Panc1 (cell line): ENCODE data around the gene TWSG1. TPM values are rescaled to one million over a fixed set of nuclear protein-coding genes. Genes with fewer than 3 reads are reported as not detected.

Experiments
- ATAC-seq: fragments of 200-7000 bp; cut with Tn5 transposase; 2 replicates; pipeline ENCODE4 v1.9.1; 2020; ENCODE audit warnings: mild to moderate bottlenecking, moderate library complexity
- BruUV-seq: library from RNA; stranded (reverse); fragments of 400-500 nt; replicated peaks from 2 replicates; lab custom pipeline; 2021; lab: Mats Ljungman, UMichigan
- CTCF ChIA-PET: fragments of 300-600 bp; sonication (Branson Sonifier 250); formaldehyde crosslinking; loops from one replicate; lab custom pipeline; 2022; ENCODE audit warnings: antibody characterized with exemption; lab: Charles Lee
- POLR2A ChIA-PET: fragments of 300-600 bp; sonication (Branson Sonifier 250); formaldehyde crosslinking; loops from one replicate; lab custom pipeline; 2022; ENCODE audit warnings: antibody characterized with exemption; lab: Charles Lee
- DNase-seq: peaks from one replicate; pipeline ENCODE4 v3.0.0-alpha.2; 2010; ENCODE audit warnings: low read depth, low spot score
- H3K27ac ChIP-seq: 2 replicates; pipeline ENCODE4 v1.5.1; 2011; ENCODE audit warnings: mild to moderate bottlenecking, low read length, inconsistent platforms
- H3K27me3 ChIP-seq: fragments of 200-500 bp; sonication (Bioruptor generic); 2 replicates; pipeline ENCODE4 v1.6.0; 2014; ENCODE audit warnings: low read length, inconsistent platforms; ENCODE audit not compliant: control insufficient read depth, insufficient read depth
- H3K36me3 ChIP-seq: fragments of 200-500 bp; sonication (Bioruptor generic); 2 replicates; pipeline ENCODE4 v1.5.1; 2014; ENCODE audit warnings: inconsistent platforms, mild to moderate bottlenecking, low read length, moderate library complexity; ENCODE audit not compliant: control insufficient read depth, insufficient read depth
- H3K4me1 ChIP-seq: 2 replicates; pipeline ENCODE4 v1.5.1; 2011; ENCODE audit warnings: inconsistent platforms, mild to moderate bottlenecking, low read length, moderate library complexity; ENCODE audit not compliant: control insufficient read depth, insufficient read depth
- H3K4me3 ChIP-seq, 2 experiments: 2 replicates each; pipeline ENCODE4 v1.5.1; 2011 to 2012; ENCODE audit warnings: low read depth in 2 of 2, low read length in 2 of 2, mild to moderate bottlenecking in 2 of 2, inconsistent platforms in 1 of 2, moderate library complexity in 1 of 2
- H3K9me3 ChIP-seq: fragments of 200-500 bp; sonication (Bioruptor generic); 2 replicates; pipeline ENCODE4 v1.5.1; 2014; ENCODE audit warnings: low read depth, mild to moderate bottlenecking, inconsistent platforms, low read length, moderate library complexity; ENCODE audit not compliant: control insufficient read depth, insufficient read depth
- CTCF ChIP-seq: fragments of 450-650 bp; IDR thresholded peaks from 2 replicates; pipeline ENCODE4 v1.5.1; 2017; ENCODE audit warnings: mild to moderate bottlenecking
- POLR2AphosphoS5 ChIP-seq: IDR thresholded peaks from 2 replicates; pipeline ENCODE4 v1.6.1; 2012; ENCODE audit warnings: mild to moderate bottlenecking, low read depth, low read length, moderate library complexity
- REST ChIP-seq, 2 experiments: IDR thresholded peaks; 2 replicates each; pipeline ENCODE4 v1.6.1; 2011 to 2012; ENCODE audit warnings: low read depth in 2 of 2, control low read depth in 1 of 2, low read length in 1 of 2, mild to moderate bottlenecking in 1 of 2, moderate library complexity in 1 of 2; ENCODE audit not compliant: insufficient read depth in 1 of 2
- SIN3A ChIP-seq: IDR thresholded peaks from 2 replicates; pipeline ENCODE4 v1.6.1; 2012; ENCODE audit warnings: low read depth, mild to moderate bottlenecking, low read length, moderate library complexity, borderline replicate concordance; ENCODE audit not compliant: insufficient read depth
- TCF7L2 ChIP-seq: IDR thresholded peaks from 2 replicates; pipeline ENCODE4 v1.6.1; 2011; ENCODE audit warnings: mild to moderate bottlenecking, low read depth, low read length, inconsistent platforms
- in situ Hi-C: cut with HindIII; loops from 2 replicates; pipeline ENCODE4 v1.10.0; 2016; ENCODE audit warnings: low sequenced_read_pairs, low pct_unique_long_range_greater_than_20kb
- intact Hi-C: fragments of 100-400 bp; cut with micrococcal nuclease; formaldehyde crosslinking; loops from one replicate; pipeline ENCODE4 v1.10.0; 2022; ENCODE audit not compliant: unreplicated experiment
- total RNA-seq: library from RNA; stranded (reverse); gene quantifications from one replicate; pipeline ENCODE4 v1.2.1, GENCODE V29; 2021; ENCODE audit not compliant: unreplicated experiment

TWSG1 gene
- total RNA-seq, 1 experiment from 2014 or later: 54.1 TPM

GRCh38 chr18:9380621-9381395 is 46.2 kb downstream of the TWSG1 start:
- H3K4me3 ChIP-seq: no peak overlapping the region
- H3K36me3 ChIP-seq: no peaks in the 10 kb centered on the region
- TF ChIP-seq CTCF (no peak), SIN3A (no peak), REST (IDR thresholded peaks at IDR 0.05; ENCODE audit: insufficient read depth in 1 of 2, low read depth in 2 of 2, low read length in 1 of 2) (no peak), TCF7L2 (no peak), POLR2AphosphoS5 (no peak)
- no peak overlapping the region for H3K27ac ChIP-seq
- no peak for DNase-seq
- no peaks in the 10 kb centered on the region for H3K27me3 ChIP-seq
- CTCF ChIA-PET: no interaction called here
- ATAC-seq: no peak
- no TSS peak for BruUV-seq
- POLR2A ChIA-PET: no interaction called here
- intact Hi-C loops (no loop called here), in situ Hi-C loops (no loop called here)
- no peaks in the 10 kb centered on the region for H3K4me1 ChIP-seq
- no peaks in the 10 kb centered on the region for H3K9me3 ChIP-seq

GRCh38 chr18:9386879-9387278 is 52.3 kb downstream of the TWSG1 start:
- H3K27me3 ChIP-seq: no peaks in the 10 kb centered on the region
- CTCF ChIA-PET: no interaction called here
- H3K9me3 ChIP-seq: peaks cover 4% of the 10 kb centered on the region; the same call in 1 of the 2 replicates
- POLR2A ChIA-PET: no interaction called here
- intact Hi-C loops: no loop called here
- H3K4me3 ChIP-seq: no peak overlapping the region
- H3K36me3 ChIP-seq: no peaks in the 10 kb centered on the region
- no peaks in the 10 kb centered on the region for H3K4me1 ChIP-seq
- TF ChIP-seq TCF7L2 (no peak), CTCF (no peak), POLR2AphosphoS5 (no peak), REST (IDR thresholded peaks at IDR 0.05; ENCODE audit: insufficient read depth in 1 of 2, low read depth in 2 of 2, low read length in 1 of 2) (no peak), SIN3A (no peak)
- DNase-seq (no peak), ATAC-seq (no peak)
- in situ Hi-C loops: no loop called here
- H3K27ac ChIP-seq: no peak overlapping the region
- BruUV-seq: no TSS peak
